Coronary artery (tissue), 2 donors: ENCODE results near the gene WNT4.
A peak's percentile ranks its signal among the peaks of the same experiment; 100 is the strongest.

Experiments used
- DNase-seq: peaks from one replicate; pipeline ENCODE4 v3.0.0-alpha.2; 2017; ENCODE audit warnings: low spot score
- H3K27ac ChIP-seq, 2 donors: fragments of 200-600 bp; sonication (generic); one replicate each; pipeline ENCODE4 v1.5.1; 2016 to 2019
- H3K4me3 ChIP-seq: fragments of 200-600 bp; sonication (generic); 2 replicates; pipeline ENCODE4 v1.5.1; 2016; ENCODE audit warnings: mild to moderate bottlenecking, moderate library complexity
- TF ChIP-seq, protein P1 (sequence below): fragments of 200-600 bp; sonication (generic); IDR thresholded peaks from one replicate; pipeline ENCODE4 v1.5.1; 2019; ENCODE audit warnings: antibody characterized with exemption

WNT4 gene

DNA sequence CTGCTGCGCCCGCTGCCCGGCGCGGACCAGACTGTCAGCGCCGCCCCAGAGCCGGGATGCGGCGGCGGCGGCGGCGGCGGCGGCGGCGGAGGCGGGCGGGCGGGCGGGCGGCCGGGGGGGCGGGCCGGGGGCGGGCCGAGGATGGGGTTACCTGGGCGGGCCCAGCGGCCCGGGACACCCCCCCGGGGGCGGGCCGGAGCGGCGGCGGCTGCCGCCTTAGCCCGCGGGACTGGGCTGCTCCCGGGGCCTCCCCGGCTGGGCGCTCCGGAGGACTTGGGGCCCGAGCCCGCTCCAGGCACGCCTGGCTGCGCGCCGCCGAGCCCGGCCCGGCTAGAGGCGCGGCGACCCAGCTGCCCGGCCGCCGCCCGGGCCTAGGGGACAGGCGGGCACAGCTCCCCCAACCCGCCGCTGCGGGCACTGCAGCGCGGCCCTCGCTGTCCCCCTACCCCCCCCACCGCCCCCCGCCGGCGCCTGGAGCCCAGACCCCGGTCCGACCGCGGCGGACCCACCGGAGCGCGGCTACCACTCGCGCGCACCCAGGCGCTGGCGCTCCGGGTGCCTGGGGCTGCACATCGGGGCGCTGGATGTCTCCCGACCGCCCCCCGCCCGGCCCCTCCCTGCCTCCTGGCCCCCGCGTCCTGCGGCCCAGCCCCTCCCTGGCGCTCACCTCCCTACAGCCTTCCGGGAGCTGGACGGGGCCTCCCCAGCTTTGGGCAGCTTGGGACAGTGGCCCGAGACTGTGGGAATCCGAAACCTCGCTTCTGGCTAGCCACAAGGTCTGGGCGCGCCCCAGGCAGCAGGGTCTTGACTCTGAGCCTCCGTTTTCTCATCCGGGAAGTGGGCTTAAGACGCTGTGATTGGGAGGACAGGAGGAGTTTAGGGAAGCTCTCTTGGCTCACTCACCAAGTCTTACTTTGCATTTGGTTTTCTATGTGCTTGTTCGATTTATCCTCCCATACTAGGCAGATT is at the start of gene WNT4:
Gene WNT4 (minus strand): TSS at position 33 of the 969 bp plus-strand sequence. CDS start 175 bp downstream, outside the sequence.
- H3K4me3 ChIP-seq, result peak within 1 kb of the TSS; percentile 81
- TF ChIP-seq, protein P1, sequence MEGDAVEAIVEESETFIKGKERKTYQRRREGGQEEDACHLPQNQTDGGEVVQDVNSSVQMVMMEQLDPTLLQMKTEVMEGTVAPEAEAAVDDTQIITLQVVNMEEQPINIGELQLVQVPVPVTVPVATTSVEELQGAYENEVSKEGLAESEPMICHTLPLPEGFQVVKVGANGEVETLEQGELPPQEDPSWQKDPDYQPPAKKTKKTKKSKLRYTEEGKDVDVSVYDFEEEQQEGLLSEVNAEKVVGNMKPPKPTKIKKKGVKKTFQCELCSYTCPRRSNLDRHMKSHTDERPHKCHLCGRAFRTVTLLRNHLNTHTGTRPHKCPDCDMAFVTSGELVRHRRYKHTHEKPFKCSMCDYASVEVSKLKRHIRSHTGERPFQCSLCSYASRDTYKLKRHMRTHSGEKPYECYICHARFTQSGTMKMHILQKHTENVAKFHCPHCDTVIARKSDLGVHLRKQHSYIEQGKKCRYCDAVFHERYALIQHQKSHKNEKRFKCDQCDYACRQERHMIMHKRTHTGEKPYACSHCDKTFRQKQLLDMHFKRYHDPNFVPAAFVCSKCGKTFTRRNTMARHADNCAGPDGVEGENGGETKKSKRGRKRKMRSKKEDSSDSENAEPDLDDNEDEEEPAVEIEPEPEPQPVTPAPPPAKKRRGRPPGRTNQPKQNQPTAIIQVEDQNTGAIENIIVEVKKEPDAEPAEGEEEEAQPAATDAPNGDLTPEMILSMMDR, result no peak
- DNase-seq, result no peak
- H3K27ac ChIP-seq, result peak within 1 kb of the TSS in 1 of 2 donors; percentile 24

DNA sequence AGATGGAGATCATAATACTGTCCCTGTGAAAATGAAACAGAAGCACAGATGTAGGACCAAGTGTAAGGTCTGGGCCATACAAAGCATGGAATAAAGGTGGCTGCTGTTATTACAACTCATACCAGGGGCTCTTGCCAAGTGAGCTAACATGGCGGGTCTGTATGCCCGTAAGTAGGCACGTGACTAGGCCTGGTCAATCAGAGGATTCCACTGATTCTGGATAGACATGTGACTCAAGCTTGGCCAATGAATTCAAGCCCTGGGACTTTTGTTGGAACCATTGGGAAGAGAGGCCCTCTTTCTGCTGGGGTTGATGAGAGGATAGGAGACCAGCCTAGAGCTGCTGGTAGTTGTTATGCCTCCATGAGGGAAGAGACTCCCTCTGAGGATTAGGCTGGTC is 47.8 kb upstream of the WNT4 start:
- Histone ChIP-seq H3K4me3 (no peak overlapping the region), H3K27ac (no peak overlapping the region)
- no peak for DNase-seq
- TF ChIP-seq, protein P1, result no peak

DNA sequence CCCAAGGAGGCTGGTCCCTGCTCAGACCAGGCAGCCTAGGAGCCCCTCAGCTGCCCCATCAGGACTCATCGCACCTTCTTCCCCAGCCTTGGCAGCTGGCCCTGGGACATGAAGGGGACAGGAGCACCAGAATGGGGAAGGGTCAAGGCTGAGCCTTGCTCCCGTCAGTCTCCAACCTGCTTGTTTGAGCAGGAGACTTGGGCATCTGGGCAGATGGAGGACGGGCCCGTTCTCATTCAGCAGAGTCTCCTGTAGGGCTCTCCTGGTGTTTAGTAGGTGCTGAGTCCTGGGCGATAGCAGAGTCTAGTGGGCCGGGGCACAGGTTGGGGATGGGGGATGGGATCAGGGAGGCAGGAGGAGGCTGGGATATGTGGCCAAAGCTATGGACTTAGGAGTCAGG is 47.4 kb upstream of the WNT4 start:
- Histone ChIP-seq H3K4me3 (no peak overlapping the region), H3K27ac (no peak overlapping the region)
- DNase-seq, result no peak
- TF ChIP-seq, protein P1, result no peak

DNA sequence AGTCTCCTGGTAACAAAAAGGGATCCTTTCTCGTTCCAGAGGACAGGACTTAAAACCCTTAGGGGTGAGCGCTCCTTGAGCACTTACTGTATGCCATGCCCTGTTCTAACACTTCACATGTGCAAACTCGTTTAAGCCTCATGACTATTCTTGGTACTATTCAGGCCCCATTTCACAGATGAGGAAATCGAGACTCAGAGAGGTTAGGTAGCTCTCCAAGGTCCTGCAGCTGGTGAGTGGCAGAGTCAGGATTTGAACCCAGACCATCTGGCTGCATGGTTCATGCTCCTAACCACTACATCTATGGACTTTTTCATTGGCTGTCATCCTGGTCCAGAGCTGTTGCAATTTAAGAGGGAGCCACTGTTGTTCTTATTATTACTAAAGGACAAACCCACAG is 46.7 kb upstream of the WNT4 start:
- no peak overlapping the region for H3K4me3 ChIP-seq
- H3K27ac ChIP-seq, result no peak overlapping the region
- no peak for DNase-seq
- TF ChIP-seq, protein P1, result no peak

DNA sequence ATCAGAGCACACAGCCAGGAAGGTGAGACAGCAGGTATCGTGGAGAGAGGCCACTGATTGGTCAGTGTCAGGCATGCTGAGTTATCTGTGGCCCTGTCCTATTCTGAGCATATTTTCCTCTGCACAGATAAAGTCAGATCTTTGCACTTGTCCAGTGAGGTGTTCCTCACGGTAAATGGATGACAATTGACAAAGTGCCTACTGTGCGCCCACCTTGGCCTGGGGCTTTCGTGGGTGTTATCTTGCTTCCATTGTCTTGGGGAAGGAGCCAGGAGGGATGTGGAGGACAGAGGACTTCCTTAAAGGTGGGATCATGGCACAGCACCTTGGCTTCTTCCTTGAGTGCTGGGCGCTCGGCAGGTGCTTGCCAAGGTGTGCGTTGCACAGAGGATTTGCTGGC is 46.0 kb upstream of the WNT4 start:
- Histone ChIP-seq H3K27ac (no peak overlapping the region), H3K4me3 (no peak overlapping the region)
- TF ChIP-seq, protein P1, result no peak
- DNase-seq, result no peak

DNA sequence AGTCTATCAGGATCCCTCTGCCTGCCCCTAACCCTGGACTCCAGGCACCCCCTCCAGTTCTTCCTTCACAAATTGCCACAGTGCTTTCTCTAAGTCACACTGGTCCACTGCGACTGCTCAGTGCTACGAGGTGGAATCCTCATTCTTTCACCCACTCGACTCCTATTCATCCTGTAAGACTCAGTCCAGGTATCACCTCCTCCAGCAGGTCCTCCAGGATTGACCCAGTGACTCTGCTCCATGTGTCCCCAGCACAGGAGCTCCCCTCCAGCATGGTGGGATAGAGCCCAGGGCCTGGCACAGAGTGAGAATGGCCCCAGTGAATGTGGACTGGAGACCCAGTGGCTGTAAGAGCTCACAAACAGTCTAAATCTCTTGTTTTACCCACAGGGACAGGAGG is 45.5 kb upstream of the WNT4 start:
- Histone ChIP-seq H3K4me3 (no peak overlapping the region), H3K27ac (no peak overlapping the region)
- DNase-seq, result no peak
- TF ChIP-seq, protein P1, result no peak

DNA sequence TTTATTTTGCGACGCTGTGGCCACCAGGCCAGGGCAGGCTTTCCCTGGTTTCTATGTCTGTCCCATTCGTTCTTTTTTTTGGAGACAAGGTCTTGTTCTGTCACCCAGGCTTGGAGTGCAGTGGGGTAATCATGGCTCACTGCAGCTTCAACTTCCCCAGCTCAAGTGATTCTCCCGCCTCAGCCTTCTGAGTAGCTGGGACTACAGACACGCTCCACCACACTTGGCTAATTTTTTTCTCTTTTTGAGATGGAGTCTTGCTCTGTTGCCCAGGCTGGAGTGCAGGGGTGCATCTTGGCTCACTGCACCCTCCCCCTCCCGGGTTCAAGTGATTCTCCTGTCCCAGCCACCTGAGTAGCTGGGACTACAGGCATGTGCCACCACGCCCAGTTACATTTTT is 43.4 kb upstream of the WNT4 start:
- no peak overlapping the region for H3K27ac ChIP-seq
- DNase-seq, result no peak
- TF ChIP-seq, protein P1, result no peak
- H3K4me3 ChIP-seq, result no peak overlapping the region
